ENCODE results near the gene USH1G.

The USH1G gene

DNA sequence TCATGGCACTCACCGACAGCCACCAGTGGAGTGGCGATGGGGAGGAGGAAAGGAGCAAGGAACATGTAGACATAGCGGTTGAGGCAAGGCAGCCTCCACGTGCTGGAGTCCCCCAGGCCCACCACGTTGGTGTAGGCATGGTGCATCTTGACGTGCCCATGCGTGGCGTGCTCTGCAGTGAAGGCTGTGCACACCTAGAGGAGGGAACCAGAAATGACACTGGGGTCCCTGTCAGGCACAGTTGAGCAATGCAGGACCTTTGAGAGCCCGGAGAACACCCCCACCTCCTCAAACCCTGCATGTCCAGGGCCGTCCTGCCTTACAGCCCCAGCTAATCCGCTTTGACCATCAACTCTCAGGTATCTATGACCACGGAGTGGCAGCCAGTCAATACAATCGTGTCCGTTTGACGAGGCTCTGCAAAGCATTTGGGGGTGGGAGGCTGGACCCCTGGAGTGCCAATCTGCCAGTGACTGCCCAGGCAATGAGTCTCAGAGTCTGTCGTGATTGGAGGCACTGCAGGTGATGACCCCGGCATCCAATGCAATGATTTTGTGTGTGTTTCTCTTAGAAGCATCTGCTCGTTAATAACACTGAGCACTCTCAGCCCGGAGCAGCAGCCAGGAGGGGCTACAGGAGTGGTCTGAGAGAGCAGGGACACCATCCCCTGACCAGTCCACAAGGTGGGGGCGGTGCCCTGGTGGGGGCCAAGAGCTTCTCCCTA is 40.4 kb downstream of the USH1G start:
- DNase-seq (ENCODE audit: low read depth, low spot score) = no peak
- CTCF ChIA-PET = interaction anchor here (1.2 kb wide), 1 partner anchor 8 kb away, joined by 4 read pairs; no protein-coding TSS in a partner anchor
- POLR2A ChIA-PET = interaction anchor here (1.5 kb wide), 1 partner anchor 10 kb away, joined by 5 read pairs; the partner anchor contains the start of gene FDXR
- no peak overlapping the region for H3K4me3 ChIP-seq (ENCODE audit: low read depth, low read length)
- TF ChIP-seq, protein P1, sequence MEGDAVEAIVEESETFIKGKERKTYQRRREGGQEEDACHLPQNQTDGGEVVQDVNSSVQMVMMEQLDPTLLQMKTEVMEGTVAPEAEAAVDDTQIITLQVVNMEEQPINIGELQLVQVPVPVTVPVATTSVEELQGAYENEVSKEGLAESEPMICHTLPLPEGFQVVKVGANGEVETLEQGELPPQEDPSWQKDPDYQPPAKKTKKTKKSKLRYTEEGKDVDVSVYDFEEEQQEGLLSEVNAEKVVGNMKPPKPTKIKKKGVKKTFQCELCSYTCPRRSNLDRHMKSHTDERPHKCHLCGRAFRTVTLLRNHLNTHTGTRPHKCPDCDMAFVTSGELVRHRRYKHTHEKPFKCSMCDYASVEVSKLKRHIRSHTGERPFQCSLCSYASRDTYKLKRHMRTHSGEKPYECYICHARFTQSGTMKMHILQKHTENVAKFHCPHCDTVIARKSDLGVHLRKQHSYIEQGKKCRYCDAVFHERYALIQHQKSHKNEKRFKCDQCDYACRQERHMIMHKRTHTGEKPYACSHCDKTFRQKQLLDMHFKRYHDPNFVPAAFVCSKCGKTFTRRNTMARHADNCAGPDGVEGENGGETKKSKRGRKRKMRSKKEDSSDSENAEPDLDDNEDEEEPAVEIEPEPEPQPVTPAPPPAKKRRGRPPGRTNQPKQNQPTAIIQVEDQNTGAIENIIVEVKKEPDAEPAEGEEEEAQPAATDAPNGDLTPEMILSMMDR (IDR thresholded peaks at IDR 0.05; ENCODE audit: insufficient read depth, low read length, missing control alignments) = no peak

DNA sequence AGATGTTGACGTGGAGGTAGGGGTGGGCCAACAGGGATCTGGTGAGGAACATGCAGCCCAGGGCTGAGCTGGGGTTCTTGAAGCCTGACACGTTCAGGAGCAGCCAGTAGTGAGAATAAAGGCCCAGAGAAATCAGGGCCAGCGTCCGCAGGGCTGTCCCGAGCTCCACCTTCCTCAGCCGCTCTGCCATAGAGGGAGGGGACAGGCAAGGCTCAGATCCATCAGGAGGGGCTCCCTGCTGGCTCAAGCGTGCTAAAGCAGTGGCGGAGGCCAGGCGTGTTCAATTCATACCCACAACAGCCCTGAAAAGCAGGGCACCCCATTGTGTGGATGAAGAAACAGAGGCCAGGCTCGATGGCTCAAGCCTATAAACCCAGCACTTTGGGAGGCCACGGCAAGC is 42.0 kb downstream of the USH1G start:
- ChIA-PET CTCF (interaction anchor here (0.6 to 2.9 kb wide), 4 partner anchors 16 to 505 kb away, joined by 3 to 14 read pairs (median 4); no protein-coding TSS in a partner anchor), POLR2A (interaction anchor here (1.5 kb wide), 1 partner anchor 8 kb away, joined by 5 read pairs; the partner anchor contains the start of gene FDXR)
- TF ChIP-seq, protein P1 (IDR thresholded peaks at IDR 0.05; ENCODE audit: insufficient read depth, low read length, missing control alignments) = no peak
- no peak for DNase-seq (ENCODE audit: low read depth, low spot score)
- H3K4me3 ChIP-seq (ENCODE audit: low read depth, low read length) = no peak overlapping the region

DNA sequence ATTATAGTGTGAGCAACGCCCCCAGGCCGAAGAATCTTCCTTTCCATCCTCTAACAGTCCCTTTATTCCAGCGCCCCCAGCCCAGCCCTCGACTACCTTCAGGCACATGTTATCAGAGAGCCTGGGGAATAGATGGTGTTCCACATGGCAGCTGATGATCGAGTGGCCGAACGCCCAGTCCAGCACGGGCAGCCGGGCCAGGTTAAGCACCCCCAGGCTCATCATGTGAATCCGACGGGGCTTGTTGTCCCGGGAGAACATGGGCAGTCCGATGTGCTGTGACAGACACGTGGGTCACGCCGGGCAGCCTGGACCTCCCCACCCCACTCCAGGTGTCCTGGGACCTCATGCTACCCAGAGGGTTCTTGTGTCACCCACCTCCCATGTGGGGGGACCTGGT is 43.7 kb downstream of the USH1G start:
- ChIA-PET CTCF (interaction anchor here (2.9 kb wide), 1 partner anchor 14 kb away, joined by 14 read pairs; no protein-coding TSS in a partner anchor), POLR2A (no interaction called here)
- DNase-seq (ENCODE audit: low read depth, low spot score) = no peak
- TF ChIP-seq, protein P1 (IDR thresholded peaks at IDR 0.05; ENCODE audit: insufficient read depth, low read length, missing control alignments) = no peak
- H3K4me3 ChIP-seq (ENCODE audit: low read depth, low read length) = no peak overlapping the region

DNA sequence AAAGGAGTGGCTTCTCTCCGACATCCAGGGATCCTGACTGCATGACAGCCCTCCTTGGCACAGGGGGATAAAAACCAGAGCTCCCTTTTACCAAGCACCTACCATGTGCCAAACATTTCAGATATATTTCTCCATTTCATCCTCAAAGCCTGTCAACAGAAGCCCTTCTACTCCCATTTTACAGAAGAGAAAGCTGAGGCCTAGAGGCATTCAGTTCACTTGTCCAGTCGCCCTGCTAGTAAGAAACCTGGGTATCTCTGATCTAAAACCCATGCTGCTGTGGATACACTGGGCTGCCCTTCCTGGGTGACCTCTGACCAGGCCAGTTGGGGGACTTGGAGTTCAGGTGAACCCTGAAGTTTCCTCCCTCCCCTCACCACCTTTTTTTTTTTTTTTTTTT is 44.4 kb downstream of the USH1G start:
- CTCF ChIA-PET = interaction anchor here (1.5 kb wide), 1 partner anchor 87 kb away, joined by 5 read pairs; no protein-coding TSS in a partner anchor
- no peak for DNase-seq (ENCODE audit: low read depth, low spot score)
- no peak overlapping the region for H3K4me3 ChIP-seq (ENCODE audit: low read depth, low read length)
- TF ChIP-seq, protein P1 (IDR thresholded peaks at IDR 0.05; ENCODE audit: insufficient read depth, low read length, missing control alignments) = no peak
- POLR2A ChIA-PET = no interaction called here

DNA sequence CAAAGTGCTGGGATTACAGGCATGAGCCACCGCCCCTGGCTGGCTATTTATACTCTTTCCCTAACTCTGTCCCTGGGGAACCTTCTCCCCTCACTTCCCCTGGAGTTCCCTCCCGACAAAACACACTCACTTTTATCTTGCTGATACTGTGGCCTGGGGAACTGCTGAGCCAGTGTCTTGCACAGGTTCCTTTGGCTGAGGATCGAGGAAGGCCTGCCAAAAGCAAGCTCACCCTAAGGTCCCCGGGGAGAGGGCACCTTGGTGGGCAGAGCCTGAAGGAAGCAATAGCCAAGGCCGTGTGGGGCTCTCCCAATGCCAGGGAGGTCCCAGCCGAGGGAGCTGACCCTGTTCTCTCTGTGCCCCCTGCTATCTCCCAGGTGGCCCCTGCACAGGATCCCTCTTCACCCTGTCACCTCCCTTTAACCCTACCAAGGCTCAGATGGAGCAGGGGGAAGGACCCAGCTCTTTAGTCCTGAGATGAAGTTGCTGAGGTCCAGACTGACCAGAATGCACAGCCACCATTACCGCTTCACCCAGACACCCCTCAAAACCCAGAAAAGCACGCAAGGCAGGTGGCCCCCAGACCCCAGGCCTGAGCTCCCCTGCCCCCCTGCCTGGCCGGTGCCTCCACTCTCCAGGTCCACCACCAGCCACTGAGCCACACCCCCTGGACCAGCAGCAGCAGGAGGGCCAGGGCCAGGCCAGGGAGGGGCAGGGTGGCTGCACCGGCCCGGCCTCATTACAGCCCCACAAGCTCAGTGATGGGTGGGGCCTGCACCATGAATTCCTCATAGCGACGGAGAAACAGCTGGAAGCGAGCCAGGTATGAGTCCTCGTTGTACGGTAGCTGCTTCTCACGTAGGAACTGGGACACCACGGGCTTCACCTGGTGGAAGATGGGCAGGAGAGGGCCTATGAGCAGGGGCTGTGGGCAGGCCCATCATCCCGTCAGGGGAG is 45.2 kb downstream of the USH1G start:
- POLR2A ChIA-PET = no interaction called here
- CTCF ChIA-PET = interaction anchor here (0.8 to 1.5 kb wide), 2 partner anchors 13 to 86 kb away, joined by 5 read pairs; no protein-coding TSS in a partner anchor
- DNase-seq (ENCODE audit: low read depth, low spot score) = no peak

More for the DNA sequence above, 45.2 kb downstream of the USH1G start:
- H3K4me3 ChIP-seq (ENCODE audit: low read depth, low read length) = no peak overlapping the region
- TF ChIP-seq, protein P1 (IDR thresholded peaks at IDR 0.05; ENCODE audit: insufficient read depth, low read length, missing control alignments) = no peak

All from AG04449 (cell line).